Cardiac muscle cell (in vitro differentiated cells and primary cell): Measurements from ENCODE around the gene GPLD1. TPM values are rescaled to one million over a fixed set of nuclear protein-coding genes. Genes with fewer than 3 reads are reported as not detected.
"Not testable (repeated sequence)": the region's sequence is repeated elsewhere in the genome, so short reads cannot be mapped to it uniquely, and the experiment has no call there.

Experiments
- DNase-seq, 2 donors: peaks; one replicate each; pipeline versions ENCODE4 v3.0.0 to v3.0.0-alpha.2; 2010 to 2017; ENCODE audit warnings: low read depth in 1 of 2, low spot score in 1 of 2
- H3K27ac ChIP-seq: fragments of 200-600 bp; sonication (generic); 2 replicates; pipeline ENCODE4 v1.5.1; 2016
- H3K27me3 ChIP-seq: fragments of 200-600 bp; sonication (generic); 2 replicates; pipeline ENCODE4 v1.6.0; 2016; ENCODE audit warnings: control low read depth
- H3K36me3 ChIP-seq: fragments of 200-600 bp; sonication (generic); 2 replicates; pipeline ENCODE4 v1.5.1; 2016; ENCODE audit warnings: control low read depth
- H3K4me1 ChIP-seq: fragments of 200-600 bp; sonication (generic); 2 replicates; pipeline ENCODE4 v1.8.1; 2017; ENCODE audit warnings: low read depth, mild to moderate bottlenecking, mixed run types
- H3K4me3 ChIP-seq: fragments of 200-600 bp; sonication (generic); 2 replicates; pipeline ENCODE4 v1.5.1; 2016; ENCODE audit warnings: mild to moderate bottlenecking
- H3K9me3 ChIP-seq: fragments of 200-600 bp; sonication (generic); 2 replicates; pipeline ENCODE4 v1.5.1; 2017; ENCODE audit warnings: low read depth, mild to moderate bottlenecking, control low read depth
- polyA plus RNA-seq: library from polyadenylated mRNA; unstranded; fragments of >200 nt; fragmentation: Nextera tagmentation; extraction: Ambion mirVana; gene quantifications from 2 replicates; pipeline ENCODE4 v1.2.1, GENCODE V29; 2016
- total RNA-seq: library from RNA; depleted of rRNA; stranded (reverse); fragments of >200 nt; gene quantifications from 2 replicates; pipeline ENCODE4 v1.2.3, GENCODE V29; 2016
- TF ChIP-seq, protein P1 (sequence below): IDR thresholded peaks from 2 replicates; pipeline ENCODE4 v1.5.1; 2012; ENCODE audit warnings: low read depth, mild to moderate bottlenecking, low read length

The GPLD1 gene
- total and polyA plus RNA-seq, 2 experiments from 2014 or later, result 0.39 to 4.8 TPM

DNA sequence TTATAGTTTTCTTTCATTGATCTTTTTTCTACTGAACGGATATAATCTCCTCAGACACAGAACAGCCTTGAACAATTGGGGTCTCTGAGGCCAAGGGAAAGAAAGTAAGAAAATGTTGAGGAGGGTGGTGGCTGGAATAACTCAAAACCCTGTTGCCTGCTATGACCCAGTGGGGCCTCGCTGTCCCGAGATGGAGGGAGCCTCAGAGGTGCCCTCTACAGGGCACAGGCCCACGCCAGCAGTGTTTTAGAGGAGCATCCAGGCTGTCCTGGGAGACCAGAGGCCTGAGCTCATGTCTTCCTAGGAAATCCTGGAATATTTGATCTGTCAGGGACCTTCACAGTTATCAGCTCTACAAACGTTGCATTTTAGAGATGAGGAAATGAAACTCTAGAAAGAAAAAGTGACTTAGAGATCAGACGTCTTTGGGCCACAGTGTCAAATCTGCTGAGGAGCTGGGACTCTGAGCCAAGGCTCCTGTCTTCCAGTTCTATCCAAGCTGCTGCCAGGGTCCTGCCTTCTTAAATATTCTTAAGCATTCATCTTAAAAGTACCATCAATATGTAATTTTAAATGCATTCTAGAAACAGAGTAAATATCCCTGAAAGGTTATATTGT lies 31.7 kb upstream of the GPLD1 start:
- peak; percentile 46 to 63 for DNase-seq
- Histone ChIP-seq H3K4me3 (no peak overlapping the region), H3K27me3 (no peaks in the 10 kb centered on the region), H3K9me3 (no peaks in the 10 kb centered on the region), H3K27ac (no peak overlapping the region), H3K4me1 (peaks cover 3% of the 10 kb centered on the region), H3K36me3 (peaks cover under 1% of the 10 kb centered on the region)
- TF ChIP-seq, protein P1, sequence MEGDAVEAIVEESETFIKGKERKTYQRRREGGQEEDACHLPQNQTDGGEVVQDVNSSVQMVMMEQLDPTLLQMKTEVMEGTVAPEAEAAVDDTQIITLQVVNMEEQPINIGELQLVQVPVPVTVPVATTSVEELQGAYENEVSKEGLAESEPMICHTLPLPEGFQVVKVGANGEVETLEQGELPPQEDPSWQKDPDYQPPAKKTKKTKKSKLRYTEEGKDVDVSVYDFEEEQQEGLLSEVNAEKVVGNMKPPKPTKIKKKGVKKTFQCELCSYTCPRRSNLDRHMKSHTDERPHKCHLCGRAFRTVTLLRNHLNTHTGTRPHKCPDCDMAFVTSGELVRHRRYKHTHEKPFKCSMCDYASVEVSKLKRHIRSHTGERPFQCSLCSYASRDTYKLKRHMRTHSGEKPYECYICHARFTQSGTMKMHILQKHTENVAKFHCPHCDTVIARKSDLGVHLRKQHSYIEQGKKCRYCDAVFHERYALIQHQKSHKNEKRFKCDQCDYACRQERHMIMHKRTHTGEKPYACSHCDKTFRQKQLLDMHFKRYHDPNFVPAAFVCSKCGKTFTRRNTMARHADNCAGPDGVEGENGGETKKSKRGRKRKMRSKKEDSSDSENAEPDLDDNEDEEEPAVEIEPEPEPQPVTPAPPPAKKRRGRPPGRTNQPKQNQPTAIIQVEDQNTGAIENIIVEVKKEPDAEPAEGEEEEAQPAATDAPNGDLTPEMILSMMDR, result peak; percentile 86

DNA sequence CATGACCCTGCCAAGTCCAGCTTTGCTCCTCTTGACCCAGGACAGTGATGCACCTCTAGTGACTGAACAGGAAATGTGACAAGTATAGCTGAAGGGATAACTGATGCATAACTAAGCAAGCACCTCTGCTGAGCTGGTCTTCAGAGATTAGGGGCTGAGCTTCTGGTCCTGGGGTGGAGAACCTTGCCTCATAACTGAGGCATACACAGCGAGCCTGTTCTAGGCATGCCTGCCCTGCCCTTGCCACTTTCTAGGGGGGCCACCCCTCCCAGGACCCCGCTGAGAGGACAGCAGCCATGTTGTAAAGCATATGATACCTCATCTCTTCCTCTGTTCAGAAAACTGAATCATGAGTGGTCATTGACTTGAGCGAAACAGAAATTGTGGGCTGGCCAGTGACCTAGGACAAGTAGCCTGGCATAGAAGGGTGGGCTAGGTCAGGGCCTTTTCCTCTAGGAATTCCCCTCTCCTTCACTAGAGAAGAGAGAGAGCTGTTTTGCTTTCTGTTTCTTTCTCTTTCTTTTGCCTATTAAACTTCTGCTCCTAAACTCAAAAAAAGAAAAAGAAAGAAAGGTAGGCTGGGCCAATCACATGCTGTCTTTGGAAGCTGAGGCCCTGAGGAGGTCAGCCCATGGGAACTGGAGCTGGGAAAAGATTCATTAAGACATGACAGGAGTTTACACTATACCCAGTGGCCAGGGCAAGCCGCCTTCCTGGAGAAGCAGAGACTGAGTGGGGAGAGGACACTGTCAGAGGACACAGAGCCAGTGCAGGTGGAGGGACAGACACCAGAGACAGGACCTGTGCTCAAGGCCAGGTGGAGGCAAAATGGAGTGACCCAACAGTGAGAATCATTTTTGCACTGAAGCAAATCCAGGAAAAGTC lies 28.5 kb upstream of the GPLD1 start:
- no peaks in the 10 kb centered on the region for H3K27me3 ChIP-seq
- TF ChIP-seq, protein P1, result no peak
- H3K4me1 ChIP-seq, result peaks cover 3% of the 10 kb centered on the region
- H3K9me3 ChIP-seq, result no peaks in the 10 kb centered on the region
- H3K27ac ChIP-seq, result no peak overlapping the region
- no peak for DNase-seq
- no peak overlapping the region for H3K4me3 ChIP-seq
- peaks cover 6% of the 10 kb centered on the region for H3K36me3 ChIP-seq

DNA sequence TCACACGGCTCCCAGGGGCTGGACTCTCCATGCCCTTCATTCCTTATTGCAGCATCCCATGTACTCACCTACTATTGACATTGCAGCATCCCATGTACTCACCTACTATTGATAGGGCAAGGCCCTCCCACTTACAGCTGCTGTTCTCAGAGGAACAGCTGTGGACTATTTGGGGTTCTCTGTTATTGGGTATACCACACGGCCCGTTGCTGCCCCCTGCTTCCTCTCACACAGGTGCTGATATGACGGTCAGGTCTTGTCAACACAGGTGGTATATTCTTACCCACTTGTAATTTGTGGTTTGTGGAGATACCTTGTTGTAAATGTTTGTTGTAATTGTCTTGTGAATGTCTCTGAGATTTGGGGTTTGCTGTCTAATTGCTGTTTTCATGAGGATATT lies 24.2 kb upstream of the GPLD1 start:
- H3K36me3 ChIP-seq, result peaks cover 6% of the 10 kb centered on the region
- no peaks in the 10 kb centered on the region for H3K27me3 ChIP-seq
- TF ChIP-seq, protein P1, result no peak
- H3K27ac ChIP-seq, result no peak overlapping the region
- no peaks in the 10 kb centered on the region for H3K4me1 ChIP-seq
- H3K4me3 ChIP-seq, result no peak overlapping the region
- no peaks in the 10 kb centered on the region for H3K9me3 ChIP-seq
- DNase-seq, result no peak

DNA sequence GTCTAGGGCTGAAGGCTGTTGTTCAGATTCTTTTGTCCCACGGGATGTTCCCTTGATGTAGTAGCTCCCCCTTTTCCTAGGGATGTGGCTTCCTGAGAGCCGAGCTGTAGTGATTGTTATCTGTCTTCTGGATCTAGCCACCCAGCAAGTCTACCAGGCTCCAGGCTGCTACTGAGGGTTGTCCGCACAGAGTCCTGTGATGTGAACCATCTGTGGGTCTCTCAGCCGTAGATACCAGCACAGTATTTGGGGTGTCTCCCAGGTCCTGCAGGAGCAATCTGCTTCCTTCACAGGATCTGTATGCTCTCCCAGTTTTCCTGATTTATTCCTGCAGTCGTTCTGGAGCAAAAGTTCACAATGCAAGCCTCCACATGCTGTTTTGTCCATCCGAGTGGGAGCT lies 22.6 kb upstream of the GPLD1 start:
- not testable (repeated sequence) for H3K4me1 ChIP-seq, H3K9me3 ChIP-seq, DNase-seq, H3K27me3 ChIP-seq, H3K4me3 ChIP-seq, H3K27ac ChIP-seq, H3K36me3 ChIP-seq

DNA sequence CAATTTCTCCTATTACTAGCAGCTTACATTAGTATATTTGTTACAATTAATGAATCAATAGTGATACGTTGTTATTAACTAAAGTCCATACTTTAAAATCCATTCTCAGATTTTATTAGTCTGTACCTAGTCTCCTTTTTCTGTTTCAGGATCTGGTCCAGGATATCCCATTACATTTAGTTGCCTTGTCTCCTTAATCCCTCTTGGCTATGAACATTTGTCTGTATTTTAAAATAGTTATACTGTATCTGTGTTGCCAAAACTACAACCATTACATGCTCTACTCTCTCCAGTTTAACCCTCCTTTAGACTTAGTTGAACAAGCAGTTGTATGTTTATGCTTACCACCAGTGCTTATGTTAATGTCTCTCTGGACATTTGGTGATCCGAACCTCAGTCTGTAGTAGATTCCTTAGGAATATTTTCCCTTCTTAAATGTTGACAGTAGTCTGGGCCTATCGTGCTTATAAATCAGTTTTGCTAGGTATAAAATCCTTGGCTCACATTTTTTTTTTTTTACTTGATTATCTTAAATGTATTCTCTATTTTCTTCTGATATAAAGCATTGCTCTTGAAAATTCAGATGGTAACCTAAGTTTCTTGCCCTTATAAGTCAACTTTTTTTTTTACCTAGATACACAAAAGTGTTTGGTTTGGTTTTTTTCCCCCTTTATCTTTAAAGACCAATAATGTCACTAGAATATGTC lies 17.6 kb upstream of the GPLD1 start:
- TF ChIP-seq, protein P1, result no peak
- Histone ChIP-seq H3K4me1 (no peaks in the 10 kb centered on the region), H3K4me3 (no peak overlapping the region), H3K27ac (no peak overlapping the region), H3K27me3 (no peaks in the 10 kb centered on the region), H3K9me3 (no peaks in the 10 kb centered on the region), H3K36me3 (no peaks in the 10 kb centered on the region)
- no peak for DNase-seq
